Upper lobe of left lung (tissue), 6 donors: ENCODE data around the gene CEACAM19. TPM values are rescaled to one million over a fixed set of nuclear protein-coding genes. Genes with fewer than 3 reads are reported as not detected.
A peak's percentile ranks its signal among the peaks of the same experiment; 100 is the strongest.

ENCODE experiments used
- ATAC-seq, 2 donors: fragments of 200-7000 bp; cut with Tn5 transposase; one replicate each; pipeline ENCODE4 v1.9.1; 2022; ENCODE audit warnings: mild to moderate bottlenecking in 2 of 2, moderate library complexity in 2 of 2; ENCODE audit not compliant: low FRiP score in 2 of 2
- DNase-seq, 2 donors: peaks; one replicate each; pipeline ENCODE4 v3.0.0-alpha.2; 2019 to 2020
- H3K27ac ChIP-seq, 4 donors: fragments of 200-600 bp; sonication (generic); one replicate each; pipeline ENCODE4 v1.5.1; 2016 to 2019
- H3K27me3 ChIP-seq, 4 donors: fragments of 200-600 bp; sonication (generic); one replicate each; pipeline ENCODE4 v1.5.1; 2017 to 2019
- H3K36me3 ChIP-seq, 4 donors: fragments of 200-600 bp; sonication (generic); one replicate each; pipeline ENCODE4 v1.5.1; 2016 to 2019
- H3K4me1 ChIP-seq, 4 donors: fragments of 200-600 bp; sonication (generic); one replicate each; pipeline ENCODE4 v1.5.1; 2018 to 2019
- H3K4me3 ChIP-seq, 4 donors: fragments of 200-600 bp; sonication (generic); one replicate each; pipeline ENCODE4 v1.5.1; 2017 to 2019; ENCODE audit warnings: mild to moderate bottlenecking in 2 of 4, moderate library complexity in 1 of 4
- H3K9me3 ChIP-seq, 4 donors: fragments of 200-600 bp; sonication (generic); one replicate each; pipeline ENCODE4 v1.5.1; 2018 to 2019
- CTCF ChIP-seq, 6 experiments: fragments of 450-650 bp in 4 of 6; fragments of 200-600 bp in 2 of 6; sonication (generic) in 2 of 6; IDR thresholded peaks; one replicate each; pipeline ENCODE4 v1.5.1; 2016 to 2019; ENCODE audit warnings: antibody characterized with exemption in 6 of 6
- EP300 ChIP-seq, 4 donors: sonication (generic); formaldehyde crosslinking; IDR thresholded peaks; one replicate each; pipeline ENCODE4 v1.5.1; 2017; ENCODE audit warnings: antibody characterized with exemption in 4 of 4, control low read depth in 2 of 4
- POLR2A ChIP-seq, 4 donors: fragments of 450-650 bp; IDR thresholded peaks; one replicate each; pipeline ENCODE4 v1.5.1; 2016 to 2017; ENCODE audit warnings: antibody characterized with exemption in 4 of 4, mild to moderate bottlenecking in 2 of 4
- POLR2AphosphoS5 ChIP-seq, 2 donors: sonication (generic); formaldehyde crosslinking; IDR thresholded peaks; one replicate each; pipeline ENCODE4 v1.5.1; 2017; ENCODE audit warnings: antibody characterized with exemption in 2 of 2
- WGBS, 2 donors: methylation state at CpG; one replicate each; pipeline ENCODE4 v1.1.5; 2017 to 2018; 5-methylcytosine and 5-hydroxymethylcytosine counted together
- total RNA-seq, 6 donors: library from RNA; depleted of rRNA in 4 of 6; stranded (reverse); fragments of >200 nt in 4 of 6; gene quantifications; one replicate each; pipeline versions ENCODE4 v1.1.0 to v1.2.1, GENCODE V29; 2016 to 2021
- donor health status: DM: no; HTN: no; CAD: no; lungs with moderate emphysema.
- donor health status: DM: no; HTN: yes; CAD: no; lungs with severe emphysema.

The CEACAM19 gene
- total RNA-seq, 6 donors from 2014 or later = 2.8 to 13.6 (median 7.2) TPM

GRCh38 chr19:44658069-44658733 lies 13.1 kb upstream of the CEACAM19 start:
- H3K9me3 ChIP-seq = no peaks in the 10 kb centered on the region
- 92 to 95% methylated on average over 3 of the region's 3 CpGs for WGBS, 2 donors
- H3K36me3 ChIP-seq = peaks cover 12 to 93% (median 60%) of the 10 kb centered on the region in 4 donors
- H3K4me3 ChIP-seq = no peak overlapping the region
- TF ChIP-seq EP300 (IDR thresholded peaks at IDR 0.05) (no peak), CTCF (IDR thresholded peaks at IDR 0.05) (no peak), POLR2A (IDR thresholded peaks at IDR 0.05) (no peak), POLR2AphosphoS5 (IDR thresholded peaks at IDR 0.05) (no peak)
- ATAC-seq (no peak), DNase-seq (no peak)
- H3K27ac ChIP-seq = no peak overlapping the region
- no peaks in the 10 kb centered on the region for H3K27me3 ChIP-seq
- peaks cover 0 to 13% (median 1%) of the 10 kb centered on the region in 4 donors for H3K4me1 ChIP-seq

- 77 to 100% methylated on average over 2 to 4 of the region's 4 CpGs for WGBS, 2 donors
- H3K27me3 ChIP-seq = no peaks in the 10 kb centered on the region
- peak overlapping the region in 1 of 4 donors; percentile 35 for H3K27ac ChIP-seq
- TF ChIP-seq POLR2AphosphoS5 (IDR thresholded peaks at IDR 0.05) (no peak), EP300 (IDR thresholded peaks at IDR 0.05) (no peak), POLR2A (IDR thresholded peaks at IDR 0.05) (no peak), CTCF (IDR thresholded peaks at IDR 0.05) (no peak)
- ATAC-seq (peak in 1 of 2 donors; percentile 65), DNase-seq (peak in 1 of 2 donors; percentile 70)
- peaks cover 0 to 9% (median 0%) of the 10 kb centered on the region in 4 donors for H3K4me1 ChIP-seq
- H3K4me3 ChIP-seq = no peak overlapping the region
- H3K36me3 ChIP-seq = peaks cover 12 to 87% (median 53%) of the 10 kb centered on the region in 4 donors
- no peaks in the 10 kb centered on the region for H3K9me3 ChIP-seq
These were observed 11.2 kb upstream of the CEACAM19 start for GRCh38 chr19:44660081-44660480.

DNA sequence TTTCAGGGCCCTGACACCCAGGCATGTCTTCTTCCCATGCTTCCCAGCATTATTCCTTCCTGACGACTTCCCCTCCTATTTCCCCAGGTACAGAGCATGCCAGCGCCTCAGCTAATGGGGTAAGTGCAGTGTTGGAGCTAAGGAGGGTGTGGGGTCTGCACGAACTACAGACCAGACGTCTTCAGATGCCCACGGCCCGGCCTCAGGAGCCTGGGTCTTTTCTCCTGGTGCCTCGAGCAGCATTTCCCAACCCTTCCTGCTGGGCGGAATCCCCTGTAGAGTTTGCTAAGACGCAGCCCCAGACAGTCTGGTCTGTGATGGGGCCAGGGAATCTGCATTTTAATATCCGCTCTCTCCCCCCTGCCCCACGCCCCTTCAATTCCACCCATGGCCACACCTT lies 10.1 kb upstream of the CEACAM19 start:
- Histone ChIP-seq H3K9me3 (no peaks in the 10 kb centered on the region), H3K4me1 (peaks cover 0 to 9% (median 0%) of the 10 kb centered on the region in 4 donors), H3K27me3 (no peaks in the 10 kb centered on the region), H3K36me3 (peaks cover 12 to 76% (median 48%) of the 10 kb centered on the region in 4 donors), H3K27ac (no peak overlapping the region), H3K4me3 (no peak overlapping the region)
- ATAC-seq (no peak), DNase-seq (no peak)
- 93 to 95% methylated on average over 11 of the region's 11 CpGs for WGBS, 2 donors
- no peak for TF ChIP-seq POLR2A (IDR thresholded peaks at IDR 0.05)
- TF ChIP-seq CTCF (IDR thresholded peaks at IDR 0.05) = no peak
- TF ChIP-seq POLR2AphosphoS5 (IDR thresholded peaks at IDR 0.05) = no peak
- TF ChIP-seq EP300 (IDR thresholded peaks at IDR 0.05) = no peak

GRCh38 chr19:44661904-44662303 lies 9.4 kb upstream of the CEACAM19 start:
- ATAC-seq = no peak
- no peak for TF ChIP-seq POLR2A (IDR thresholded peaks at IDR 0.05)
- TF ChIP-seq EP300 (IDR thresholded peaks at IDR 0.05) = no peak
- no peak for TF ChIP-seq POLR2AphosphoS5 (IDR thresholded peaks at IDR 0.05)
- no peak for TF ChIP-seq CTCF (IDR thresholded peaks at IDR 0.05)
- Histone ChIP-seq H3K4me3 (no peak overlapping the region), H3K27ac (no peak overlapping the region), H3K9me3 (no peaks in the 10 kb centered on the region), H3K36me3 (peaks cover 12 to 69% (median 47%) of the 10 kb centered on the region in 4 donors), H3K4me1 (peaks cover 0 to 9% (median 0%) of the 10 kb centered on the region in 4 donors), H3K27me3 (no peaks in the 10 kb centered on the region)
- DNase-seq = no peak
- 74 to 77% methylated on average over 7 of the region's 7 CpGs for WGBS, 2 donors
